Ascending aorta (tissue), 2 donors: ENCODE measurements around the gene CHMP3. TPM values are rescaled to one million over a fixed set of nuclear protein-coding genes. Genes with fewer than 3 reads are reported as not detected.

ENCODE experiments used
- DNase-seq, 2 donors: peaks; one replicate each; pipeline ENCODE4 v3.0.0-alpha.2; 2019; ENCODE audit warnings: low spot score in 2 of 2
- H3K27ac ChIP-seq, 2 donors: fragments of 200-600 bp; sonication (generic); one replicate each; pipeline ENCODE4 v1.5.1; 2016 to 2017; ENCODE audit warnings: mild to moderate bottlenecking in 1 of 2
- H3K27me3 ChIP-seq: fragments of 200-600 bp; sonication (generic); one replicate; pipeline ENCODE4 v1.5.1; 2017
- H3K36me3 ChIP-seq, 2 donors: fragments of 200-600 bp; sonication (generic); one replicate each; pipeline ENCODE4 v1.5.1; 2016
- H3K4me1 ChIP-seq, 2 donors: fragments of 200-600 bp; sonication (generic); one replicate each; pipeline ENCODE4 v1.5.1; 2016 to 2017; ENCODE audit warnings: mild to moderate bottlenecking in 1 of 2
- H3K4me3 ChIP-seq, 2 donors: fragments of 200-600 bp; sonication (generic); one replicate each; pipeline ENCODE4 v1.5.1; 2016 to 2017; ENCODE audit warnings: mild to moderate bottlenecking in 1 of 2
- H3K9me3 ChIP-seq, 2 donors: fragments of 200-600 bp; sonication (generic); one replicate each; pipeline ENCODE4 v1.5.1; 2016
- intact Hi-C: fragments of 100-400 bp; cut with DNase I; formaldehyde crosslinking; loops from one replicate; pipeline ENCODE4 v1.15.1; 2023
- total RNA-seq: library from RNA; depleted of rRNA; stranded (reverse); fragments of >200 nt; gene quantifications from one replicate; pipeline ENCODE4 v1.1.0, GENCODE V29; 2016
- TF ChIP-seq, protein P1 (sequence below), 3 experiments: fragments of 200-600 bp in 2 of 3; fragments of 450-650 bp in 1 of 3; sonication (generic) in 2 of 3; IDR thresholded peaks; one replicate each; pipeline ENCODE4 v1.5.1; 2016 to 2019; ENCODE audit warnings: antibody characterized with exemption in 3 of 3, mild to moderate bottlenecking in 1 of 3, moderate library complexity in 1 of 3

Gene CHMP3
- 69.3 TPM for total RNA-seq

DNA sequence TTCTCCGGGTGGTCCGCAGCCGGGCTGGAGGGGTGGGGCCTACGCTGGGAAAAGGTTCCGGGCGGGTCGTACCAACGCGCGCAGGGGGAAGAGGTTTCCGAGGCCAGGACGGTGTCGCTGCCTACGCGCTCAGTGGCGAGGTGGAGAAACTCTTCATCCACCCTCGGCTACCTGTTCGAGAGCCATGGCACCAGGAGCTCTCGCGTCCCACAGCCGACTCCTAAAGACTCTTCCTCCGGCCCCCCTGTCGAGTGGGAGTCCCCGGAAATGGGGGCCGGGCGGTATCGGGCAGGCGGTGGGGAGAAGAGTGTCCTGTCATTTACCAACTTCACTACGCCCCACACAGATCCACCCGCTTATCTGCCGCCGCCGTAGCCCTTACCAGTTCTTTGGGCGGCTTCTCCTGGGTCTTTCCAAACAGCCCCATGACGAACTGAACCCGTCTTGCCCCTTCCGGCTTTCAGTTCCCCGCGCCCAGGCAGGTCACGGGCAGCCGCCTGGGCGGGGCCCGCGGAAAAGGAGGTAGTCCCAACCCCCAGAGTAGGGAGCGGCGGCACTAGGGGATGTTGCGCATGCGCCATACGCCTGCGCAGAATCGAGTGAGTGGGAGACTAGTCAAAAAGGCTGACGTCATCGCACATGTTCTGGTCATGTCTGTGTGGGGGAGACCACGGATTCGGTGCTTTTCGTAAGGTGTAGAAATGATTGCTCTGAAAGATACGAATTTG is at the start of gene CHMP3:
Gene CHMP3 (minus strand): TSS at position 522 of the 728 bp plus-strand sequence. CDS start 95 bp downstream, at position 427.
- Histone ChIP-seq H3K27ac (peak within 1 kb of the TSS; percentile 94 to 95), H3K4me1 (peaks cover 0 to 14% of the 10 kb centered on the region in 2 donors), H3K9me3 (no peaks in the 10 kb centered on the region), H3K36me3 (no peaks in the 10 kb centered on the region), H3K27me3 (no peaks in the 10 kb centered on the region), H3K4me3 (peak within 1 kb of the TSS; percentile 70 to 84)
- intact Hi-C loops = loop anchor here (1.0 to 5.0 kb wide), 3 partner anchors 60 to 121 kb away; partner anchors contain the start of genes KDM3A and RNF103
- TF ChIP-seq, protein P1, sequence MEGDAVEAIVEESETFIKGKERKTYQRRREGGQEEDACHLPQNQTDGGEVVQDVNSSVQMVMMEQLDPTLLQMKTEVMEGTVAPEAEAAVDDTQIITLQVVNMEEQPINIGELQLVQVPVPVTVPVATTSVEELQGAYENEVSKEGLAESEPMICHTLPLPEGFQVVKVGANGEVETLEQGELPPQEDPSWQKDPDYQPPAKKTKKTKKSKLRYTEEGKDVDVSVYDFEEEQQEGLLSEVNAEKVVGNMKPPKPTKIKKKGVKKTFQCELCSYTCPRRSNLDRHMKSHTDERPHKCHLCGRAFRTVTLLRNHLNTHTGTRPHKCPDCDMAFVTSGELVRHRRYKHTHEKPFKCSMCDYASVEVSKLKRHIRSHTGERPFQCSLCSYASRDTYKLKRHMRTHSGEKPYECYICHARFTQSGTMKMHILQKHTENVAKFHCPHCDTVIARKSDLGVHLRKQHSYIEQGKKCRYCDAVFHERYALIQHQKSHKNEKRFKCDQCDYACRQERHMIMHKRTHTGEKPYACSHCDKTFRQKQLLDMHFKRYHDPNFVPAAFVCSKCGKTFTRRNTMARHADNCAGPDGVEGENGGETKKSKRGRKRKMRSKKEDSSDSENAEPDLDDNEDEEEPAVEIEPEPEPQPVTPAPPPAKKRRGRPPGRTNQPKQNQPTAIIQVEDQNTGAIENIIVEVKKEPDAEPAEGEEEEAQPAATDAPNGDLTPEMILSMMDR (IDR thresholded peaks at IDR 0.05) = no peak
- DNase-seq = peak; percentile 94 to 98

DNA sequence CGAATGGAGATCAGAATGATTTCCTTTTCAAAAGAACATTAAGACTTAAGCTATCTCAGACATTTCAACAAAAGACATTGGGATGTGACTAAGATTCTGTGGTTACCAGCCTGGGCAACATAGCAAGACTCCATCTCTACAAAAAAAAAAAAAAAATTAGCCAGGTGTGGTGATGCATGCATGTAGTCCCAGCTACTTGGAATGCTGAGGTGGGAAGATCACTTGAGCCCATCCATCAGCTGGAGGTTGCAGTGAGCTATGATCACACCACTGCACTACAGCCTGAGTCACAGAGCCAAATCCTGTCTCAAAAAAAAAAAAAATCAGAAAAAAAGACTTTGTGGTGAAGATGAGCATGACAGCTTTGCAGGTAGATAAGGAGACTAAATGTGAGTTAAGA is 47.6 kb upstream of the CHMP3 start:
- Histone ChIP-seq H3K4me3 (no peak overlapping the region), H3K36me3 (peaks cover 35 to 53% of the 10 kb centered on the region in 2 donors), H3K4me1 (no peaks in the 10 kb centered on the region), H3K9me3 (no peaks in the 10 kb centered on the region), H3K27ac (no peak overlapping the region), H3K27me3 (no peaks in the 10 kb centered on the region)
- intact Hi-C loops = no loop called here
- no peak for DNase-seq
- TF ChIP-seq, protein P1 (IDR thresholded peaks at IDR 0.05) = no peak

DNA sequence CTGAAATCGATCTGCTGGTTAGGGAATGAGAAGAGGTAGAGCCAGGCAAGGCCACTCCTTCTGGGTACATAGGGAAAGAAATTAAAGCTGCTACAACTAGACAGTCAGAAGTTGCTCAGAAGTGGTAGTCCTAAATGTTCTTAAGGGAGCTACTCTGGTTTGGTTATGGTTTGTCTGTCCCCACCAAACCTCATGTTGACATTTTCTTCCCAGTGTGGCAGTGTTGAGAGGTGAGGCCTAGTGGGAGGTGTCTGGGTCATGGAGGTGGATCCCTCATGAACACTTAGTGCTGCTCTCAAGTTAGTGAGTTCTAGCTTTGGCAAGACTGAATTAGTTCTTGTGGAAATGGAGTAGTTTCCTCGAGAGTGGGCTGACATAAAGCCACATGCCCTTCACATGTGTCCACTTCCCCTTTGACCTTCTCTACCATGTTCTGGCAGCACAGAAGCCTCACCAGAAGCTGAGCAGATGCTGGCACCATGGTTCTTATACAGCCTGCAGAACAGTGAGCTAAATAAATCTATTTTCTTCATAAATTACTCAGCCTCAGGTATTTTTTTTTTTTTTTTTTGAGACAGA is 45.7 kb upstream of the CHMP3 start:
- TF ChIP-seq, protein P1 (IDR thresholded peaks at IDR 0.05) = no peak
- H3K36me3 ChIP-seq = peaks cover 40 to 61% of the 10 kb centered on the region in 2 donors
- no peak for DNase-seq
- no peaks in the 10 kb centered on the region for H3K4me1 ChIP-seq
- no peak overlapping the region for H3K27ac ChIP-seq
- no peaks in the 10 kb centered on the region for H3K9me3 ChIP-seq
- H3K27me3 ChIP-seq = no peaks in the 10 kb centered on the region
- H3K4me3 ChIP-seq = no peak overlapping the region
- intact Hi-C loops = no loop called here

DNA sequence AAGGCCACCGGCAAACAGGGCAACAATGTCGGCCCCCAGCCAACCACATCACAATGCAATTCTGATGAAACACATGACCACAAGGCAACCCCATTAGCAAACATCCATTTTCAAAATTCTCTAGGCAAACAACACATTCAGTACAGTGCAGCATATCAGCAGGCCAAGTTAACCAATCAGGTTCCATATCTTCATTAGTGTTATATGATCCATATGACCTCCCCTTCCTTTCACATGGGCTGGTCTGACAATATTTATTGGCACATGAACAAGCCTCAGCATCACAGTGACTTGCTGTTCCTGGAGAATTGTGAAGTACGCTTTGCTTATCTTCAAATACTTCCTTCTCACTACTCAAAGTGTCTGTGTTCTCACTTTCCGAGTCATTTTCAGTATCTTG is 40.7 kb upstream of the CHMP3 start:
- TF ChIP-seq, protein P1 (IDR thresholded peaks at IDR 0.05) = no peak
- H3K4me3 ChIP-seq = no peak overlapping the region
- no peaks in the 10 kb centered on the region for H3K4me1 ChIP-seq
- no peaks in the 10 kb centered on the region for H3K27me3 ChIP-seq
- H3K27ac ChIP-seq = no peak overlapping the region
- no peak for DNase-seq
- intact Hi-C loops = no loop called here
- peaks cover 35 to 47% of the 10 kb centered on the region in 2 donors for H3K36me3 ChIP-seq
- no peaks in the 10 kb centered on the region for H3K9me3 ChIP-seq

DNA sequence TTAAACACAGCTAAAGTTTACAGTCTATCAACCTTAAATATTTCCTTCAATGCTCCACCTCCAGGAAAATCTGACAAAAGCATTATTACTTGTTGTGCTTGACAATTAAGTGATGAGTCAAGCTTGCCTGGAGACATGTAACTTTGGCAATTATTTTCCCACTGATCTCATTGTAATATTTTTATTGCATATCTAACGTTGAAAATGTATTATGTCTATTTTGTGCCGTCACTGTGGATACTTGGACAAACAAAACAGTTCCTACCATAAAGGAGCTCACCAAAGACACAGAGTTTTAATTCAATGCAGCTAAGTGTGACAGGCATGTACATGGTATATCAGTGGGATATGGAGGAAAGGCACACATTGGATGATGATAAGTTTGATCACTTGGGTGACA is 35.7 kb upstream of the CHMP3 start:
- H3K4me1 ChIP-seq = no peaks in the 10 kb centered on the region
- intact Hi-C loops = no loop called here

More for the DNA sequence above, 35.7 kb upstream of the CHMP3 start:
- Histone ChIP-seq H3K4me3 (no peak overlapping the region), H3K27ac (no peak overlapping the region), H3K9me3 (no peaks in the 10 kb centered on the region), H3K36me3 (peaks cover 11 to 15% of the 10 kb centered on the region in 2 donors), H3K27me3 (no peaks in the 10 kb centered on the region)
- no peak for DNase-seq
- TF ChIP-seq, protein P1 (IDR thresholded peaks at IDR 0.05) = no peak
